Measurements from ENCODE around the gene RYR3.

RYR3 gene

GRCh38 chr15:33773969-33774368 lies 463.2 kb downstream of the RYR3 start:
- no peak overlapping the region for H3K9ac ChIP-seq (ENCODE audit: low read length in 5 of 5)
- H3K36me3 ChIP-seq (ENCODE audit: control insufficient read depth in 5 of 5, insufficient read depth in 5 of 5, low read length in 5 of 5) = no peaks in the 10 kb centered on the region

GRCh38 chr15:33778852-33779251 lies 468.1 kb downstream of the RYR3 start:
- no peak overlapping the region for H3K9ac ChIP-seq (ENCODE audit: low read length in 5 of 5)
- no peaks in the 10 kb centered on the region for H3K4me1 ChIP-seq (ENCODE audit: control insufficient read depth in 5 of 5, insufficient read depth in 5 of 5, low read length in 5 of 5)
- no peak overlapping the region for H3K4me3 ChIP-seq (ENCODE audit: low read depth in 1 of 5, low read length in 5 of 5)
- H3K27ac ChIP-seq (ENCODE audit: low read depth, low read length) = no peak overlapping the region
- H3K9me3 ChIP-seq (ENCODE audit: control insufficient read depth in 5 of 5, low read length in 5 of 5) = no peaks in the 10 kb centered on the region
- peaks cover 0 to 2% (median 0%) of the 10 kb centered on the region in 5 donors for H3K27me3 ChIP-seq (ENCODE audit: control insufficient read depth in 5 of 5, insufficient read depth in 4 of 5, low read length in 5 of 5)
- no peaks in the 10 kb centered on the region for H3K36me3 ChIP-seq (ENCODE audit: control insufficient read depth in 5 of 5, insufficient read depth in 5 of 5, low read length in 5 of 5)

More at GRCh38 chr15:33773969-33774368, 463.2 kb downstream of the RYR3 start:
- Histone ChIP-seq H3K27me3 (ENCODE audit: control insufficient read depth in 5 of 5, insufficient read depth in 4 of 5, low read length in 5 of 5) (no peaks in the 10 kb centered on the region), H3K27ac (ENCODE audit: low read depth, low read length) (no peak overlapping the region), H3K4me1 (ENCODE audit: control insufficient read depth in 5 of 5, insufficient read depth in 5 of 5, low read length in 5 of 5) (no peaks in the 10 kb centered on the region), H3K4me3 (ENCODE audit: low read depth in 1 of 5, low read length in 5 of 5) (no peak overlapping the region), H3K9me3 (ENCODE audit: control insufficient read depth in 5 of 5, low read length in 5 of 5) (no peaks in the 10 kb centered on the region)

GRCh38 chr15:33780011-33780768 lies 469.4 kb downstream of the RYR3 start:
- no peaks in the 10 kb centered on the region for H3K36me3 ChIP-seq (ENCODE audit: control insufficient read depth in 5 of 5, insufficient read depth in 5 of 5, low read length in 5 of 5)
- no peak overlapping the region for H3K9ac ChIP-seq (ENCODE audit: low read length in 5 of 5)
- no peak overlapping the region for H3K4me3 ChIP-seq (ENCODE audit: low read depth in 1 of 5, low read length in 5 of 5)
- no peak overlapping the region for H3K27ac ChIP-seq (ENCODE audit: low read depth, low read length)
- H3K9me3 ChIP-seq (ENCODE audit: control insufficient read depth in 5 of 5, low read length in 5 of 5) = no peaks in the 10 kb centered on the region
- H3K4me1 ChIP-seq (ENCODE audit: control insufficient read depth in 5 of 5, insufficient read depth in 5 of 5, low read length in 5 of 5) = no peaks in the 10 kb centered on the region
- peaks cover 0 to 2% (median 0%) of the 10 kb centered on the region in 5 donors for H3K27me3 ChIP-seq (ENCODE audit: control insufficient read depth in 5 of 5, insufficient read depth in 4 of 5, low read length in 5 of 5)

- Histone ChIP-seq H3K4me3 (ENCODE audit: low read depth in 1 of 5, low read length in 5 of 5) (no peak overlapping the region), H3K9ac (ENCODE audit: low read length in 5 of 5) (no peak overlapping the region), H3K4me1 (ENCODE audit: control insufficient read depth in 5 of 5, insufficient read depth in 5 of 5, low read length in 5 of 5) (no peaks in the 10 kb centered on the region), H3K36me3 (ENCODE audit: control insufficient read depth in 5 of 5, insufficient read depth in 5 of 5, low read length in 5 of 5) (no peaks in the 10 kb centered on the region), H3K9me3 (ENCODE audit: control insufficient read depth in 5 of 5, low read length in 5 of 5) (no peaks in the 10 kb centered on the region), H3K27ac (ENCODE audit: low read depth, low read length) (no peak overlapping the region), H3K27me3 (ENCODE audit: control insufficient read depth in 5 of 5, insufficient read depth in 4 of 5, low read length in 5 of 5) (peaks cover 0 to 2% (median 0%) of the 10 kb centered on the region in 5 donors)
Measured at GRCh38 chr15:33782966-33783365, 472.2 kb downstream of the RYR3 start.

- Histone ChIP-seq H3K4me3 (ENCODE audit: low read depth in 1 of 5, low read length in 5 of 5) (no peak overlapping the region), H3K9me3 (ENCODE audit: control insufficient read depth in 5 of 5, low read length in 5 of 5) (no peaks in the 10 kb centered on the region), H3K27me3 (ENCODE audit: control insufficient read depth in 5 of 5, insufficient read depth in 4 of 5, low read length in 5 of 5) (no peaks in the 10 kb centered on the region), H3K27ac (ENCODE audit: low read depth, low read length) (no peak overlapping the region), H3K4me1 (ENCODE audit: control insufficient read depth in 5 of 5, insufficient read depth in 5 of 5, low read length in 5 of 5) (no peaks in the 10 kb centered on the region), H3K9ac (ENCODE audit: low read length in 5 of 5) (no peak overlapping the region), H3K36me3 (ENCODE audit: control insufficient read depth in 5 of 5, insufficient read depth in 5 of 5, low read length in 5 of 5) (no peaks in the 10 kb centered on the region)
Measured at GRCh38 chr15:33785366-33785765, 474.6 kb downstream of the RYR3 start.

- Histone ChIP-seq H3K4me1 (ENCODE audit: control insufficient read depth in 5 of 5, insufficient read depth in 5 of 5, low read length in 5 of 5) (no peaks in the 10 kb centered on the region), H3K36me3 (ENCODE audit: control insufficient read depth in 5 of 5, insufficient read depth in 5 of 5, low read length in 5 of 5) (no peaks in the 10 kb centered on the region), H3K27me3 (ENCODE audit: control insufficient read depth in 5 of 5, insufficient read depth in 4 of 5, low read length in 5 of 5) (peaks cover 0 to 3% (median 0%) of the 10 kb centered on the region in 5 donors), H3K27ac (ENCODE audit: low read depth, low read length) (no peak overlapping the region), H3K9me3 (ENCODE audit: control insufficient read depth in 5 of 5, low read length in 5 of 5) (no peaks in the 10 kb centered on the region), H3K4me3 (ENCODE audit: low read depth in 1 of 5, low read length in 5 of 5) (peak overlapping the region in 1 of 5 donors; percentile 10), H3K9ac (ENCODE audit: low read length in 5 of 5) (no peak overlapping the region)
Measured at GRCh38 chr15:33788906-33789540, 478.3 kb downstream of the RYR3 start.

GRCh38 chr15:33794453-33794852 lies 483.7 kb downstream of the RYR3 start:
- no peaks in the 10 kb centered on the region for H3K9me3 ChIP-seq (ENCODE audit: control insufficient read depth in 5 of 5, low read length in 5 of 5)
- no peak overlapping the region for H3K9ac ChIP-seq (ENCODE audit: low read length in 5 of 5)
- peaks cover 0 to 3% (median 0%) of the 10 kb centered on the region in 5 donors for H3K27me3 ChIP-seq (ENCODE audit: control insufficient read depth in 5 of 5, insufficient read depth in 4 of 5, low read length in 5 of 5)
- H3K36me3 ChIP-seq (ENCODE audit: control insufficient read depth in 5 of 5, insufficient read depth in 5 of 5, low read length in 5 of 5) = no peaks in the 10 kb centered on the region
- H3K4me1 ChIP-seq (ENCODE audit: control insufficient read depth in 5 of 5, insufficient read depth in 5 of 5, low read length in 5 of 5) = no peaks in the 10 kb centered on the region
- H3K27ac ChIP-seq (ENCODE audit: low read depth, low read length) = no peak overlapping the region
- H3K4me3 ChIP-seq (ENCODE audit: low read depth in 1 of 5, low read length in 5 of 5) = no peak overlapping the region

- Histone ChIP-seq H3K36me3 (ENCODE audit: control insufficient read depth in 5 of 5, insufficient read depth in 5 of 5, low read length in 5 of 5) (no peaks in the 10 kb centered on the region), H3K27ac (ENCODE audit: low read depth, low read length) (no peak overlapping the region), H3K9me3 (ENCODE audit: control insufficient read depth in 5 of 5, low read length in 5 of 5) (no peaks in the 10 kb centered on the region), H3K4me3 (ENCODE audit: low read depth in 1 of 5, low read length in 5 of 5) (no peak overlapping the region), H3K9ac (ENCODE audit: low read length in 5 of 5) (no peak overlapping the region), H3K4me1 (ENCODE audit: control insufficient read depth in 5 of 5, insufficient read depth in 5 of 5, low read length in 5 of 5) (no peaks in the 10 kb centered on the region), H3K27me3 (ENCODE audit: control insufficient read depth in 5 of 5, insufficient read depth in 4 of 5, low read length in 5 of 5) (peaks cover 0 to 3% (median 0%) of the 10 kb centered on the region in 5 donors)
Measured at GRCh38 chr15:33795070-33795469, 484.3 kb downstream of the RYR3 start.

- Histone ChIP-seq H3K36me3 (ENCODE audit: control insufficient read depth in 5 of 5, insufficient read depth in 5 of 5, low read length in 5 of 5) (no peaks in the 10 kb centered on the region), H3K27me3 (ENCODE audit: control insufficient read depth in 5 of 5, insufficient read depth in 4 of 5, low read length in 5 of 5) (no peaks in the 10 kb centered on the region), H3K4me1 (ENCODE audit: control insufficient read depth in 5 of 5, insufficient read depth in 5 of 5, low read length in 5 of 5) (no peaks in the 10 kb centered on the region), H3K27ac (ENCODE audit: low read depth, low read length) (no peak overlapping the region), H3K9me3 (ENCODE audit: control insufficient read depth in 5 of 5, low read length in 5 of 5) (no peaks in the 10 kb centered on the region), H3K9ac (ENCODE audit: low read length in 5 of 5) (no peak overlapping the region), H3K4me3 (ENCODE audit: low read depth in 1 of 5, low read length in 5 of 5) (no peak overlapping the region)
Measured at GRCh38 chr15:33797651-33798050, 486.9 kb downstream of the RYR3 start.

GRCh38 chr15:33801954-33802353 lies 491.2 kb downstream of the RYR3 start:
- Histone ChIP-seq H3K9me3 (ENCODE audit: control insufficient read depth in 5 of 5, low read length in 5 of 5) (no peaks in the 10 kb centered on the region), H3K9ac (ENCODE audit: low read length in 5 of 5) (no peak overlapping the region), H3K4me1 (ENCODE audit: control insufficient read depth in 5 of 5, insufficient read depth in 5 of 5, low read length in 5 of 5) (no peaks in the 10 kb centered on the region), H3K36me3 (ENCODE audit: control insufficient read depth in 5 of 5, insufficient read depth in 5 of 5, low read length in 5 of 5) (no peaks in the 10 kb centered on the region), H3K27ac (ENCODE audit: low read depth, low read length) (no peak overlapping the region), H3K4me3 (ENCODE audit: low read depth in 1 of 5, low read length in 5 of 5) (no peak overlapping the region), H3K27me3 (ENCODE audit: control insufficient read depth in 5 of 5, insufficient read depth in 4 of 5, low read length in 5 of 5) (no peaks in the 10 kb centered on the region)

Measured in subcutaneous abdominal adipose tissue (tissue), 5 donors.